Dendritic cell treated with granulocyte-macrophage colony-stimulating factor and Interleukin-4, amounts not matched to agents 40 ng/mL and 50 ng/mL, for 4 days (primary cell): ENCODE measurements around the gene LRCH4.
"Not testable (repeated sequence)": the region's sequence is repeated elsewhere in the genome, so short reads cannot be mapped to it uniquely, and the experiment has no call there.

Experiments used
- H3K27ac Mint-ChIP-seq: one replicate; pipeline ENCODE4 v1.8.0; 2022; ENCODE audit warnings: mild to moderate bottlenecking, mixed read lengths
- H3K27me3 Mint-ChIP-seq: one replicate; pipeline ENCODE4 v1.8.0; 2022; ENCODE audit warnings: mild to moderate bottlenecking, mixed read lengths
- H3K36me3 Mint-ChIP-seq: one replicate; pipeline ENCODE4 v1.8.0; 2022; ENCODE audit warnings: low read depth, mixed read lengths
- H3K4me1 Mint-ChIP-seq: one replicate; pipeline ENCODE4 v1.8.0; 2022; ENCODE audit warnings: low read depth, mixed read lengths
- H3K4me3 Mint-ChIP-seq: one replicate; pipeline ENCODE4 v1.8.0; 2022; ENCODE audit warnings: mild to moderate bottlenecking, moderate library complexity, mixed read lengths
- H3K9me3 Mint-ChIP-seq: one replicate; pipeline ENCODE4 v1.8.0; 2022; ENCODE audit warnings: mixed read lengths
- intact Hi-C: fragments of 100-400 bp; cut with micrococcal nuclease; formaldehyde crosslinking; loops from one replicate; pipeline ENCODE4 v1.15.0; 2022

LRCH4 gene

DNA sequence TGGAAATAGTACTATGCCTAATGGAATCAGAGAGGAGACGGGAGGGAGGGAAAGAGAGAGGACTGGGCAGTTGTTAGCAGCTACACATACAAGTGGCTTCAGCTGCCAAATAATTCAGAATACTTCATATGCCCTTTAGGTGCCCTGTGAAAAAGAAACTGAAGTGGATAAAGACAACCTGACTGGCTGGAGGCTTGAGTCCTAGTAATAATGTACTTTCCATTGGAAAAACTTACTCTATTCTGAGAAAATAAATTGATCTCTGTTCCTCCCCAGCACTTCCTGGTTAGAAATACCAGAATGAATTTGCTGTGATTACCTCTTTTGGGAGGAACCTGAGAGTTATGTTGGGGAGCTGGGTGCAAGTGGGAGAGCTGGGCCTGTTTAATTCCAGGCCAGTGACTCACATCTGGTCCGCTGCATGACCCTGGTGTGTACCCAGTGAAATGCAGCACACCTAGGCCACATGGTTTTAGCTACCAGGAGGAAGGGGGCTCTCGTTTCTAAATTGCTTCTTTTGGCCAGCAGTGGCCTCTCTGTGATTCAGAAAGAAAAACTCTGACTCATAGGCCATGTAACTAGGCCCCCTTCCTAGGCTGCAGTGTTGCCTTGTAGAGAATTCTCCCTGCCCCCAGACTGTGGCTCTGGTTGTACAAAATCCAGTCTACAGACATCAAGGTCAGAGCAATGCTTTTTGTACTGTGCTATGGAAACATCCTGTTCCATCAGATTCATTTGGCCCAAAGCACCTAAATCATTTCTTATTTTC is 40.4 kb downstream of the LRCH4 start:
- Mint-ChIP-seq H3K27ac (peak overlapping the region; percentile 76), H3K4me3 (peak overlapping the region; percentile 9), H3K36me3 (peaks cover 11% of the 10 kb centered on the region), H3K27me3 (no peaks in the 10 kb centered on the region), H3K9me3 (no peaks in the 10 kb centered on the region), H3K4me1 (peaks cover 89% of the 10 kb centered on the region)
- intact Hi-C loops = no loop called here

DNA sequence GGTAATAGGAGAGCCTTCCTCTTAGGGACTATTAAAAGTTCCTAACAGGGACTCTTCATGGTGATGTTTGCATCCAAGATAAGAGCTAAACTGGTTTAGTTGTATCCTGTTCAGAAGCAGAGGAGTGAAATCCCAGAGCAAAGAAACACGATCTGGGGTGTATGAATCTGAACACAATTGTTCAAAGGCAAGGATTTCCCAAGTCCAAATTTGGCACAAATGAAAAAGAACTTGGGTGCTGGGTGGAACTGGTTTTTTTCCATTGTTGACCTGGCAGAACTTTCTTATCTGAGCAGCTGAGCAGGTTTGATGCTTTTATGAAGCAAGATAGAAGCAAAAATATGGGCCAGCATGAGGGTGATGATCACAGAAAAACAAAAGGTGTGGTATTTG is 41.0 kb downstream of the LRCH4 start:
- no peaks in the 10 kb centered on the region for H3K9me3 Mint-ChIP-seq
- H3K27ac Mint-ChIP-seq = peak overlapping the region; percentile 76
- peaks cover 85% of the 10 kb centered on the region for H3K4me1 Mint-ChIP-seq
- intact Hi-C loops = loop anchor here (5.0 kb wide), 1 partner anchor 68 kb away; the partner anchor contains the start of gene TSC22D4
- H3K36me3 Mint-ChIP-seq = peaks cover 5% of the 10 kb centered on the region
- peak overlapping the region; percentile 9 for H3K4me3 Mint-ChIP-seq
- H3K27me3 Mint-ChIP-seq = no peaks in the 10 kb centered on the region

GRCh38 chr7:100544386-100544785 is 41.5 kb downstream of the LRCH4 start:
- intact Hi-C loops = loop anchor here (5.0 kb wide), 1 partner anchor 67 kb away; the partner anchor contains the start of gene TSC22D4
- Mint-ChIP-seq H3K4me3 (no peak overlapping the region), H3K27ac (peak overlapping the region; percentile 76), H3K9me3 (no peaks in the 10 kb centered on the region), H3K4me1 (peaks cover 89% of the 10 kb centered on the region), H3K27me3 (no peaks in the 10 kb centered on the region), H3K36me3 (peaks cover 5% of the 10 kb centered on the region)

DNA sequence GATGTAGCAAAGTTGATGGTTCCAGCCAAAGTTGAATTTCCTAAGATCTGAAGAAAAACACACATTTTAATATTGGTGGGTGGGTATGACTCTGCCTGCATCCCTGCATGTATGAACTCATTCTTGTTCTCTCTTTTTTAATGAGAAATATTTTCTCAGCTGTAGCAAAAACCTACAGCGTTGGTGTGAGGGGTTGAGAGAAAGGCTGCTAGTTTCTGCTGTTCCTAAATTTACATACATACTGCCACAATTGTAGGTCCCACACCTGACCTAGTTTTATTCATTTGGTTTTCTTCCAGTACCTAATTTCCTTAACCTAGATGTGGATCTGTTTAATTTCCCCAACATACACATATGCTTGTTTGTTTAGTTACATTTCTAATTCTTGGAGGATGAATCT is 42.3 kb downstream of the LRCH4 start:
- no peak overlapping the region for H3K27ac Mint-ChIP-seq
- no peak overlapping the region for H3K4me3 Mint-ChIP-seq
- intact Hi-C loops = loop anchor here (5.0 kb wide), 1 partner anchor 66 kb away; the partner anchor contains the start of gene TSC22D4
- no peaks in the 10 kb centered on the region for H3K9me3 Mint-ChIP-seq
- peaks cover 93% of the 10 kb centered on the region for H3K4me1 Mint-ChIP-seq
- H3K36me3 Mint-ChIP-seq = peaks cover 12% of the 10 kb centered on the region
- no peaks in the 10 kb centered on the region for H3K27me3 Mint-ChIP-seq

DNA sequence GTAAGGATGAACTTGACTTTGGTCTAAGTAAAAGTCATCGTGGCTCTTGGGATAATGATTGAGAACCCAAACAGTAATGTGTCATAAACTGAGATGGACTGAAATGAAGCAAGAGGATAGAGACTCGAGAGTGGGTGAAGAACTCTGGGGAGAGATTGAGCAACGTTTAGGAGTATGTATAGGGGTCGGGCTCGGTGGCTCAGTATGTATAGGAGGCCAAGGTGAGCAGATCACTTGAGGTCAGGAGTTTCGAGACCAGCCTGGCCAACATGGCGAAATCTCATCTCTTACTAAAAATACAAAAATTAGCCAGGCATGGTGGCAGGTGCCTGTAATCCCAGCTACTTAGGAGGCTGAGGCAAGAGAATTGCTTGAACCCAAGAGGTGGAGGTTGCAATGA is 44.6 kb downstream of the LRCH4 start:
- Mint-ChIP-seq H3K4me1 (peaks cover 74% of the 10 kb centered on the region), H3K36me3 (peaks cover 12% of the 10 kb centered on the region)
- not testable (repeated sequence) for H3K9me3 Mint-ChIP-seq, H3K27ac Mint-ChIP-seq, H3K27me3 Mint-ChIP-seq, H3K4me3 Mint-ChIP-seq
- intact Hi-C loops = loop anchor here (5.0 kb wide), 1 partner anchor 64 kb away; the partner anchor contains the start of gene TSC22D4

DNA sequence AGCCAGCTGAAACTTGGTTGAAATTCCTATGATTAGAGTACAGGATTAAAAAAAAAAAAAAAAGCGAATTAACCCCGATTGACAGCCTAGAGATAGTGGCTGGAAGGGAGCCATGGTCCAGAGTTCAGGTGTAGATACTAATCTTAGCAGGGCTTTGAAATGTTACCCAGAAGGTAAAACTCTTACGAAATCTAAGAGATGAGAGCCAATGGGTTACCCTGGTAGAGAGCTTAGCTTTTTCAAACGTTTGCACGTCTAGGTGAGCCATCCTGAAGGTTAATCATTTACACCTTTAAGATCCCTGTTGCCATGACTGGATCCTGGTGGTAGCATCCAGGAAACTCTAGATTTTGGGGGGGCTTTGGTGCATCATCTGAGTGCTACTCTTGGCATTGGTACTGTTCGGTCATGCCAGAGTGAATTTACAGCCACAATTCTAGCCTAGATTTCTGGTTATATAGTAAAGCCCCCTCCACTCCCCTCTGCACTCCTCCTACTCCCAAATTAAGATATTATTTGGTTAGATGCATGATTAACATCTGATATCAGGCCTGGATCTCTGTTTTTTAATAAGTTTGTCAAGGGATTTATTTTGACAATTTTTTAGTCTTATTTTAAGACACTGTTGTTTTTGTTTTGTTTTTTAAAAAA is 45.7 kb downstream of the LRCH4 start:
- intact Hi-C loops = loop anchor here (5.0 kb wide), 1 partner anchor 63 kb away; the partner anchor contains the start of gene TSC22D4
- peak overlapping the region; percentile 95 for H3K4me3 Mint-ChIP-seq

GRCh38 chr7:100539436-100540006 is 46.4 kb downstream of the LRCH4 start:
- Mint-ChIP-seq H3K36me3 (peaks cover 12% of the 10 kb centered on the region), H3K27ac (peak overlapping the region; percentile 82), H3K27me3 (no peaks in the 10 kb centered on the region), H3K9me3 (no peaks in the 10 kb centered on the region), H3K4me1 (peaks cover 57% of the 10 kb centered on the region), H3K4me3 (peak overlapping the region; percentile 95)
- intact Hi-C loops = loop anchor here (5.0 kb wide), 1 partner anchor 62 kb away; the partner anchor contains the start of gene TSC22D4

More for the DNA sequence above, 45.7 kb downstream of the LRCH4 start:
- H3K36me3 Mint-ChIP-seq = peaks cover 12% of the 10 kb centered on the region
- no peaks in the 10 kb centered on the region for H3K9me3 Mint-ChIP-seq
- H3K27ac Mint-ChIP-seq = peak overlapping the region; percentile 82
- no peaks in the 10 kb centered on the region for H3K27me3 Mint-ChIP-seq
- peaks cover 63% of the 10 kb centered on the region for H3K4me1 Mint-ChIP-seq

GRCh38 chr7:100538654-100539435 is 47.1 kb downstream of the LRCH4 start, which contains the start of gene AGFG2:
AGFG2 (plus strand) TSS chr7:100539203; CDS start chr7:100539347, 144 bp downstream.
- H3K36me3 Mint-ChIP-seq = peaks cover 7% of the 10 kb centered on the region
- intact Hi-C loops = loop anchor here (1.0 kb wide), 1 partner anchor 17 kb away; no protein-coding TSS in a partner anchor
- peak within 1 kb of the TSS; percentile 82 for H3K27ac Mint-ChIP-seq
- H3K4me3 Mint-ChIP-seq = peak within 1 kb of the TSS; percentile 95
- peaks cover 50% of the 10 kb centered on the region for H3K4me1 Mint-ChIP-seq
- H3K9me3 Mint-ChIP-seq = no peaks in the 10 kb centered on the region
- H3K27me3 Mint-ChIP-seq = no peaks in the 10 kb centered on the region

- Mint-ChIP-seq H3K36me3 (peaks cover 7% of the 10 kb centered on the region), H3K27me3 (peaks cover 1% of the 10 kb centered on the region), H3K4me1 (peaks cover 44% of the 10 kb centered on the region), H3K9me3 (no peaks in the 10 kb centered on the region), H3K4me3 (peak overlapping the region; percentile 95), H3K27ac (peak overlapping the region; percentile 82)
- intact Hi-C loops = loop anchor here (1.0 kb wide), 1 partner anchor 16 kb away; no protein-coding TSS in a partner anchor
Observed at GRCh38 chr7:100538348-100538653, 47.6 kb downstream of the LRCH4 start.

DNA sequence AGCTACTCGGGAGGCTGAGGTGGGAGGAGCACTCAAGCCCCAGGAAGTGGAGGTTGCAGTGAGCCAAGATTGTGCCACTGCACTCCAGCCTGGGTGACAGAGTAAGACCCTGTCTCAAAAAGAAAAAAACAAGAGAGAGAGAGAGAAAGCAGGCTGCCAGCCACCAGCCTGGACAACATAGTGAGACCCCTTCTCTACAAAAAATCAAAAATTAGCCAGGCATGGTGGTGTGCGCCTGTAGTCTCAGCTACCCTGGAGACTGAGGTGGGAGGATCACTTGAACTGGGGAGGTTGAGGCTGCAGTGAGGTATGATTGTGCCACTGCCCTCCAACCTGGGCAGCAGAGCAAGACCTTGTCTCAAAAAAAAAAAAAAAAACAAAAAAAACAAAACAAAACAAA is 49.2 kb downstream of the LRCH4 start:
- H3K36me3 Mint-ChIP-seq, H3K27me3 Mint-ChIP-seq, H3K4me3 Mint-ChIP-seq, intact Hi-C loops, H3K9me3 Mint-ChIP-seq, H3K27ac Mint-ChIP-seq: not testable (repeated sequence)
- peaks cover 31% of the 10 kb centered on the region for H3K4me1 Mint-ChIP-seq

GRCh38 chr7:100535982-100536381 is 49.9 kb downstream of the LRCH4 start:
- H3K36me3 Mint-ChIP-seq, intact Hi-C loops, H3K27me3 Mint-ChIP-seq, H3K4me3 Mint-ChIP-seq, H3K9me3 Mint-ChIP-seq: not testable (repeated sequence)
- Mint-ChIP-seq H3K27ac (peak overlapping the region; percentile 27), H3K4me1 (peaks cover 24% of the 10 kb centered on the region)

DNA sequence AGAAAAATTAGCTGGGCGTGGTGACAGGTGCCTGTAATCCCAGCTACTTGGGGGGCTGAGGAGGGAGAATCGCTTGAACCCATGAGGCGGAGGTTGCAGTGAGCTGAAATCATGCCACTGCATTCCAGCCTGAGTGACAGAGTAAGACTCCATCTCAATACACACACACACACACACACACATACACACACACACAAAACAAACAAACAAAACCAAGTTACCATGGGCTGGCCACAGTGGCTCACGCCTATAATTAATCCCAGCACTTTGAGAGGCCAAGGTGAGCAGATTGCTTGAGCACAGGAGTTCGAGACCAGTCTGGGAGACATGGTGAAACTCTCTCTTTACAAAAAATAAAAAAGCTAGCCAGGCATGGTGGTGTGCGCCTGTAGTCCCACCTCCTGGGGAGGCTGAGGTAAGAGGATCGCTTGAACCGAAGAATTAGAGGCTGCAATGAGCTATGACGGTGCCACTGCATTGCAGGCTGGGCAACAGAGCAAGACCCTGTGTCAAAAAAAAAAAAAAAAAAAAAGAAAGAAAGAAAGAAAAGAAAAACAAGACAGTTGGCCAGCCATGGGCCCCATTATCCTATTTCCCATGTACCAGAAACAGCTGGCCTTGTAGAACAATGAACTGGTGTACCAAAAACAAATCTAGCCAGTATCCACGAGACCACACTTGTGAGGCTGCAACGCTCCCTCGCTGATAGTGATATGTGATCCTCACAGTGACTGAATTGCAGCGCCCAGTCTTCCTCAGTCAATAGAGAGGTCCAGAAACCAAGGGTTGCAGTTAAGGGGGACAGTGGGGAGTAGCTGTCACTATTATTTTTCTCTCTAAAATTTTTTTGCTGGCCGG is 53.5 kb downstream of the LRCH4 start:
- H3K27me3 Mint-ChIP-seq = peaks cover 8% of the 10 kb centered on the region
- H3K9me3 Mint-ChIP-seq = no peaks in the 10 kb centered on the region
- no peaks in the 10 kb centered on the region for H3K36me3 Mint-ChIP-seq
- H3K27ac Mint-ChIP-seq = no peak overlapping the region
- intact Hi-C loops = no loop called here
- no peak overlapping the region for H3K4me3 Mint-ChIP-seq
- no peaks in the 10 kb centered on the region for H3K4me1 Mint-ChIP-seq
